GM23338 (cell line): ENCODE results near the gene CABLES2. TPM values are rescaled to one million over a fixed set of nuclear protein-coding genes. Genes with fewer than 3 reads are reported as not detected.

Experiments used
- ATAC-seq: fragments of 200-7000 bp; cut with Tn5 transposase; 3 replicates; pipeline ENCODE4 v1.9.1; 2020
- DNase-seq: peaks from one replicate; pipeline ENCODE4 v3.0.0-alpha.2; 2015; ENCODE audit warnings: low spot score
- H2AFZ ChIP-seq: fragments of 200-600 bp; sonication (generic); 2 replicates; pipeline ENCODE4 v1.8.0; 2016; ENCODE audit warnings: antibody characterized with exemption, mild to moderate bottlenecking, moderate library complexity
- H3F3A ChIP-seq: fragments of 200-600 bp; sonication (generic); replicated peaks from 2 replicates; pipeline ENCODE4 v1.8.0; 2017; ENCODE audit warnings: antibody characterized with exemption, mixed run types, low read depth
- H3K27ac ChIP-seq: fragments of 200-600 bp; sonication (generic); 2 replicates; pipeline ENCODE4 v1.6.1; 2016; ENCODE audit warnings: low read depth
- H3K27me3 ChIP-seq: fragments of 200-600 bp; sonication (generic); 2 replicates; pipeline ENCODE4 v1.8.0; 2016; ENCODE audit warnings: mild to moderate bottlenecking, mixed run types, moderate library complexity; ENCODE audit not compliant: insufficient read depth
- H3K36me3 ChIP-seq: fragments of 200-600 bp; sonication (generic); 2 replicates; pipeline ENCODE4 v1.8.0; 2016; ENCODE audit warnings: mild to moderate bottlenecking; ENCODE audit not compliant: insufficient read depth
- H3K4me1 ChIP-seq: fragments of 200-600 bp; sonication (generic); 2 replicates; pipeline ENCODE4 v1.8.0; 2016; ENCODE audit warnings: mild to moderate bottlenecking, moderate library complexity; ENCODE audit not compliant: insufficient read depth
- H3K4me2 ChIP-seq: fragments of 200-600 bp; sonication (generic); 2 replicates; pipeline ENCODE4 v1.7.1; 2017; ENCODE audit warnings: mixed run types
- H3K4me3 ChIP-seq: fragments of 200-600 bp; sonication (generic); 2 replicates; pipeline ENCODE4 v1.6.1; 2016; ENCODE audit warnings: mixed run types
- H3K79me2 ChIP-seq: fragments of 200-600 bp; sonication (generic); replicated peaks from 2 replicates; pipeline ENCODE4 v1.8.0; 2017; ENCODE audit warnings: mild to moderate bottlenecking; ENCODE audit not compliant: insufficient read depth
- H3K9me2 ChIP-seq: fragments of 200-600 bp; sonication (generic); 2 replicates; pipeline ENCODE4 v1.8.0; 2017; ENCODE audit not compliant: insufficient read depth
- H4K20me1 ChIP-seq: fragments of 200-600 bp; sonication (generic); replicated peaks from 2 replicates; pipeline ENCODE4 v1.8.0; 2017; ENCODE audit warnings: mild to moderate bottlenecking; ENCODE audit not compliant: insufficient read depth
- H3K27ac Mint-ChIP-seq: 2 replicates; pipeline ENCODE4 v1.8.0; 2020; ENCODE audit warnings: inconsistent platforms, mild to moderate bottlenecking, moderate library complexity, mixed read lengths
- H3K27me3 Mint-ChIP-seq: 3 replicates; pipeline ENCODE4 v1.8.0; 2022; ENCODE audit warnings: low read depth, mild to moderate bottlenecking, moderate library complexity, mixed read lengths, inconsistent platforms; ENCODE audit not compliant: insufficient read depth, poor library complexity
- H3K36me3 Mint-ChIP-seq: 3 replicates; pipeline ENCODE4 v1.8.0; 2021; ENCODE audit warnings: low read depth, mild to moderate bottlenecking, inconsistent platforms, moderate library complexity, mixed read lengths
- H3K4me1 Mint-ChIP-seq: 3 replicates; pipeline ENCODE4 v1.8.0; 2020; ENCODE audit warnings: mild to moderate bottlenecking, inconsistent platforms, mixed read lengths
- H3K4me3 Mint-ChIP-seq: 3 replicates; pipeline ENCODE4 v1.8.0; 2021; ENCODE audit warnings: moderate library complexity, mild to moderate bottlenecking, inconsistent platforms, mixed read lengths
- H3K9me3 Mint-ChIP-seq: 3 replicates; pipeline ENCODE4 v1.8.0; 2020; ENCODE audit warnings: moderate library complexity, mild to moderate bottlenecking, inconsistent platforms, mixed read lengths
- JUNB ChIP-seq: IDR thresholded peaks from one replicate; pipeline ENCODE4 v1.6.1; 2016; ENCODE audit warnings: antibody characterized with exemption; ENCODE audit not compliant: unreplicated experiment
- POLR2AphosphoS5 ChIP-seq: IDR thresholded peaks from 2 replicates; pipeline ENCODE4 v1.6.1; 2016; ENCODE audit warnings: antibody characterized with exemption, low read depth
- STAT1 ChIP-seq: IDR thresholded peaks from one replicate; pipeline ENCODE4 v1.6.1; 2016; ENCODE audit warnings: antibody characterized with exemption; ENCODE audit not compliant: unreplicated experiment
- ZNF114 ChIP-seq: fragments of 250-450 bp; sonication (Bioruptor Pico); IDR thresholded peaks from 2 replicates; pipeline ENCODE4 v1.5.0; 2020; ENCODE audit warnings: mild to moderate bottlenecking, moderate library complexity
- polyA plus RNA-seq: library from polyadenylated mRNA; unstranded; fragments of >200 nt; fragmentation: Nextera tagmentation; extraction: Ambion mirVana; gene quantifications from 2 replicates; pipeline ENCODE4 v1.2.1, GENCODE V29; 2016
- total RNA-seq: library from RNA; depleted of rRNA; stranded (reverse); fragments of >200 nt; shearing (Covaris generic); gene quantifications from 2 replicates; pipeline ENCODE4 v1.2.3, GENCODE V29; 2014
- TF ChIP-seq, protein P1 (sequence below): IDR thresholded peaks from 2 replicates; pipeline ENCODE4 v1.6.1; 2016; ENCODE audit warnings: antibody characterized with exemption
- TF ChIP-seq, protein P2 (sequence below): fragments of 250-450 bp; sonication (Bioruptor Pico); IDR thresholded peaks from 2 replicates; pipeline ENCODE4 v1.5.0; 2020; ENCODE audit warnings: mild to moderate bottlenecking, moderate library complexity

The CABLES2 gene
- total and polyA plus RNA-seq, 2 experiments from 2014 or later = 4.3 to 12.7 TPM

DNA sequence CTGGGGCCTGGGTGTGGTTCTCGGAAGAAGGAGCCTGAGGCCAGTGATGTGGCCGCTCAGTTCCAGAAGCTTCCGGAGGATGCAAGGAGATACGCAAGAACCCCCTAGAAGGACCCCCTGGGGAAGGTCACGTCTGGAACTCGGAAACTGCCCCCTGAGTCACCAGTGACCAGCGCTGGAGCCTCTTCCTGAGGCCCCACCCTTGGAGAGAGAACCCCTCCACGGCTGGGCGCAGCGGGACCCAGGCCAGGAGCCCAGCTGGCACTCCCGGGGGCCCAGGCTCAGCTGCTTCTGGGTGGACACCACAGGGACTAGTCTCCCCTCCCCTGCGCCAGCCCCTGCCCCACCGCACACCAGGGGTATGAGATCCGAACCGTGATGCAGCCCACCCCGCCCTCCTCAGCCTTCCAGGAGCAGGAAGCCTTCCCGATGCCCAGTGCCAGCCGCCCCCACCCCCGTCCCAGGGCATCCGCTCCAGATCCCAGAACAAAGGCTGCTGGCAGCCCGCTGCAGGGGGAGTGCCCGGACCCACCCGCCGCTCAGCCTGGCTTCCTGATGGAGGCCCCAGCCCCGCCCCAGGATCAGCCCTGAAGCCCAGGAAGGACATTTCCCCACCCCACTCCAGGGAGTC is 47.5 kb downstream of the CABLES2 start:
- Histone ChIP-seq H3K79me2 (peaks cover 92% of the 10 kb centered on the region), H3F3A (peaks cover 16% of the 10 kb centered on the region), H3K27ac (peak overlapping the region; percentile 63; the same call in 1 of the 2 replicates), H3K4me2 (no peak overlapping the region), H2AFZ (no peak overlapping the region), H3K4me3 (no peak overlapping the region), H4K20me1 (peaks cover 12% of the 10 kb centered on the region), H3K36me3 (no peaks in the 10 kb centered on the region), H3K4me1 (peaks cover 56% of the 10 kb centered on the region), H3K27me3 (no peaks in the 10 kb centered on the region), H3K9me2 (no peaks in the 10 kb centered on the region)
- TF ChIP-seq, protein P1, sequence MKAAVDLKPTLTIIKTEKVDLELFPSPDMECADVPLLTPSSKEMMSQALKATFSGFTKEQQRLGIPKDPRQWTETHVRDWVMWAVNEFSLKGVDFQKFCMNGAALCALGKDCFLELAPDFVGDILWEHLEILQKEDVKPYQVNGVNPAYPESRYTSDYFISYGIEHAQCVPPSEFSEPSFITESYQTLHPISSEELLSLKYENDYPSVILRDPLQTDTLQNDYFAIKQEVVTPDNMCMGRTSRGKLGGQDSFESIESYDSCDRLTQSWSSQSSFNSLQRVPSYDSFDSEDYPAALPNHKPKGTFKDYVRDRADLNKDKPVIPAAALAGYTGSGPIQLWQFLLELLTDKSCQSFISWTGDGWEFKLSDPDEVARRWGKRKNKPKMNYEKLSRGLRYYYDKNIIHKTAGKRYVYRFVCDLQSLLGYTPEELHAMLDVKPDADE = no peak
- TF ChIP-seq STAT1 (no peak), JUNB (no peak), POLR2AphosphoS5 (no peak), ZNF114 (CRISPR knock-in tag) (no peak)
- TF ChIP-seq, protein P2, sequence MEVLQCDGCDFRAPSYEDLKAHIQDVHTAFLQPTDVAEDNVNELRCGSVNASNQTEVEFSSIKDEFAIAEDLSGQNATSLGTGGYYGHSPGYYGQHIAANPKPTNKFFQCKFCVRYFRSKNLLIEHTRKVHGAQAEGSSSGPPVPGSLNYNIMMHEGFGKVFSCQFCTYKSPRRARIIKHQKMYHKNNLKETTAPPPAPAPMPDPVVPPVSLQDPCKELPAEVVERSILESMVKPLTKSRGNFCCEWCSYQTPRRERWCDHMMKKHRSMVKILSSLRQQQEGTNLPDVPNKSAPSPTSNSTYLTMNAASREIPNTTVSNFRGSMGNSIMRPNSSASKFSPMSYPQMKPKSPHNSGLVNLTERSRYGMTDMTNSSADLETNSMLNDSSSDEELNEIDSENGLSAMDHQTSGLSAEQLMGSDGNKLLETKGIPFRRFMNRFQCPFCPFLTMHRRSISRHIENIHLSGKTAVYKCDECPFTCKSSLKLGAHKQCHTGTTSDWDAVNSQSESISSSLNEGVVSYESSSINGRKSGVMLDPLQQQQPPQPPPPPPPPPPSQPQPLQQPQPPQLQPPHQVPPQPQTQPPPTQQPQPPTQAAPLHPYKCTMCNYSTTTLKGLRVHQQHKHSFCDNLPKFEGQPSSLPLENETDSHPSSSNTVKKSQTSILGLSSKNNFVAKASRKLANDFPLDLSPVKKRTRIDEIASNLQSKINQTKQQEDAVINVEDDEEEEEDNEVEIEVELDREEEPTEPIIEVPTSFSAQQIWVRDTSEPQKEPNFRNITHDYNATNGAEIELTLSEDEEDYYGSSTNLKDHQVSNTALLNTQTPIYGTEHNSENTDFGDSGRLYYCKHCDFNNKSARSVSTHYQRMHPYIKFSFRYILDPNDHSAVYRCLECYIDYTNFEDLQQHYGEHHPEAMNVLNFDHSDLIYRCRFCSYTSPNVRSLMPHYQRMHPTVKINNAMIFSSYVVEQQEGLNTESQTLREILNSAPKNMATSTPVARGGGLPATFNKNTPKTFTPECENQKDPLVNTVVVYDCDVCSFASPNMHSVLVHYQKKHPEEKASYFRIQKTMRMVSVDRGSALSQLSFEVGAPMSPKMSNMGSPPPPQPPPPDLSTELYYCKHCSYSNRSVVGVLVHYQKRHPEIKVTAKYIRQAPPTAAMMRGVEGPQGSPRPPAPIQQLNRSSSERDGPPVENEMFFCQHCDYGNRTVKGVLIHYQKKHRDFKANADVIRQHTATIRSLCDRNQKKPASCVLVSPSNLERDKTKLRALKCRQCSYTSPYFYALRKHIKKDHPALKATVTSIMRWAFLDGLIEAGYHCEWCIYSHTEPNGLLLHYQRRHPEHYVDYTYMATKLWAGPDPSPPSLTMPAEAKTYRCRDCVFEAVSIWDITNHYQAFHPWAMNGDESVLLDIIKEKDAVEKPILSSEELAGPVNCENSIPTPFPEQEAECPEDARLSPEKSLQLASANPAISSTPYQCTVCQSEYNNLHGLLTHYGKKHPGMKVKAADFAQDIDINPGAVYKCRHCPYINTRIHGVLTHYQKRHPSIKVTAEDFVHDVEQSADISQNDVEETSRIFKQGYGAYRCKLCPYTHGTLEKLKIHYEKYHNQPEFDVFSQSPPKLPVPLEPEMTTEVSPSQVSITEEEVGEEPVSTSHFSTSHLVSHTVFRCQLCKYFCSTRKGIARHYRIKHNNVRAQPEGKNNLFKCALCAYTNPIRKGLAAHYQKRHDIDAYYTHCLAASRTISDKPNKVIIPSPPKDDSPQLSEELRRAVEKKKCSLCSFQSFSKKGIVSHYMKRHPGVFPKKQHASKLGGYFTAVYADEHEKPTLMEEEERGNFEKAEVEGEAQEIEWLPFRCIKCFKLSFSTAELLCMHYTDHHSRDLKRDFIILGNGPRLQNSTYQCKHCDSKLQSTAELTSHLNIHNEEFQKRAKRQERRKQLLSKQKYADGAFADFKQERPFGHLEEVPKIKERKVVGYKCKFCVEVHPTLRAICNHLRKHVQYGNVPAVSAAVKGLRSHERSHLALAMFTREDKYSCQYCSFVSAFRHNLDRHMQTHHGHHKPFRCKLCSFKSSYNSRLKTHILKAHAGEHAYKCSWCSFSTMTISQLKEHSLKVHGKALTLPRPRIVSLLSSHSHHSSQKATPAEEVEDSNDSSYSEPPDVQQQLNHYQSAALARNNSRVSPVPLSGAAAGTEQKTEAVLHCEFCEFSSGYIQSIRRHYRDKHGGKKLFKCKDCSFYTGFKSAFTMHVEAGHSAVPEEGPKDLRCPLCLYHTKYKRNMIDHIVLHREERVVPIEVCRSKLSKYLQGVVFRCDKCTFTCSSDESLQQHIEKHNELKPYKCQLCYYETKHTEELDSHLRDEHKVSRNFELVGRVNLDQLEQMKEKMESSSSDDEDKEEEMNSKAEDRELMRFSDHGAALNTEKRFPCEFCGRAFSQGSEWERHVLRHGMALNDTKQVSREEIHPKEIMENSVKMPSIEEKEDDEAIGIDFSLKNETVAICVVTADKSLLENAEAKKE (CRISPR knock-in tag) = no peak
- ATAC-seq (no peak), DNase-seq (no peak)
- Mint-ChIP-seq H3K4me3 (no peak overlapping the region), H3K27ac (no peak overlapping the region), H3K27me3 (peaks cover 18% of the 10 kb centered on the region), H3K36me3 (peaks cover 3% of the 10 kb centered on the region; the same call in 1 of the 3 replicates), H3K4me1 (peaks cover 46% of the 10 kb centered on the region), H3K9me3 (no peaks in the 10 kb centered on the region)
